PC-9 (cell line): Measurements from ENCODE around the gene ACP3.

Source experiments
- CTCF ChIP-seq: fragments of 200-600 bp; sonication (generic); conservative IDR thresholded peaks from 2 replicates; pipeline ENCODE4 v1.6.1; 2017; ENCODE audit warnings: mixed run types, antibody characterized with exemption, mild to moderate bottlenecking, moderate library complexity
- EZH2 ChIP-seq: fragments of 200-600 bp; sonication (generic); IDR thresholded peaks from 2 replicates; pipeline ENCODE4 v1.8.0; 2017; ENCODE audit warnings: antibody characterized with exemption, low read depth

GRCh38 chr3:132343018-132343612, 25.9 kb downstream of the ACP3 start:
- TF ChIP-seq CTCF (peak; percentile 86), EZH2 (no peak)
